Endometrial microvascular endothelial cells (primary cell): ENCODE measurements around the gene GOLGA6L7. TPM values are rescaled to one million over a fixed set of nuclear protein-coding genes. Genes with fewer than 3 reads are reported as not detected.
"Not testable (repeated sequence)": the region's sequence is repeated elsewhere in the genome, so short reads cannot be mapped to it uniquely, and the experiment has no call there.

Source experiments
- in situ Hi-C: cut with HindIII; loops from 2 replicates; pipeline ENCODE4 v1.10.0; 2017; ENCODE audit warnings: low sequenced_read_pairs, low pct_unique_long_range_greater_than_20kb; ENCODE audit errors: inconsistent ontology term
- total RNA-seq: library from RNA; depleted of rRNA; stranded (reverse); fragments of >200 nt; gene quantifications from one replicate; pipeline ENCODE4 v1.2.3, GENCODE V29; 2015; ENCODE audit errors: inconsistent ontology term

GOLGA6L7 gene, protein sequence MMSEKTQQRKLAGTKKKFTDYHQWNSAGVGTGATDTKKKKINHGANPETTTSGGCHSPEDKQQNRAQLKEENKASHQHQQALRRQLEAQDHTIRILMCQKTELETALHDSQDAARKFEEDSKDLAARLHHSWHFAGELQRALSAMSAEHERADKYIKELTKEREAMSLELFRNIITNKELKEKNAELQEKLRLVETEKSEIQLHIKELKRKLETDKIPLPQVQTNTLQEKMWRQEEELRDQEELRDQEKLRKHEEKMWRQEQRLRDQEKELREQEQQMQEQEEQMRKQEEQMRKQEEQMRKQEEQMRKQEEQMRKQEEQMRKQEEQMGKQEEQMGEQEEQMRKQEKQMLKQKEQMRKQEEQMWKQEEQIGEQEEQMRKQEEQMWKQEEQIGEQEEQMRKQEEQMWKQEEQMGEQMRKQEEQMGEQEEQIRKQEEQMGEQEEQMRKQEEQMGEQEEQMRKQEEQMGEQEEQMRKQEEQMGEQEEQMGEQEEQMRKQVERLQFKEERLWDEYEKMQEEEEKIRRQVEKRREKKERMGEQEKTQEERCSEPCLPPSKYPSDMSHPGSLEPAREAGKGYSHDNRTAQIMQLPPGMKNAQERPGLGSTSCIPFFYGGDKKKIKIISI
- total RNA-seq = not detected

DNA sequence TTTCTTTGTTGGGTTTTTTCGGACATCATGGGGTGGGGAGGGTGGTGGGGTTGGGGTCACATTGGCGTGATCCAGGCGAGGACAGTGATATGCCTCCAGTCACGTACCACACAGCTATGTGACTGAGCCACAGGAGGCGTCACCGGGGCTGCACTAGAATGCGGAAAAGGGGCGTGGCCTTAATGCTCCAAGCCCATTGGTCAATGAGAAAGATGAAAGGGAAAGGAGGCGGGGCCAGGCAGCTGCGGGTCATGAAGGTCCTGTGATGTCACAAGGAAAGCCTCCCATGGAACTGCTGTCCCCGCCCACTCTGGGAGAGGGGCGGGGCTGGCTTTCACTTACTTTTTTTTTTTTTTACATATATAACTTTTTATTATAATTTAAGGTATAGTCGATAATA, at the start of gene GOLGA6L7:
TSS of gene GOLGA6L7 (minus strand) at position 124 of the 400 bp plus-strand sequence. CDS start at position 29, 95 bp downstream.
- in situ Hi-C loops = not testable (repeated sequence)

DNA sequence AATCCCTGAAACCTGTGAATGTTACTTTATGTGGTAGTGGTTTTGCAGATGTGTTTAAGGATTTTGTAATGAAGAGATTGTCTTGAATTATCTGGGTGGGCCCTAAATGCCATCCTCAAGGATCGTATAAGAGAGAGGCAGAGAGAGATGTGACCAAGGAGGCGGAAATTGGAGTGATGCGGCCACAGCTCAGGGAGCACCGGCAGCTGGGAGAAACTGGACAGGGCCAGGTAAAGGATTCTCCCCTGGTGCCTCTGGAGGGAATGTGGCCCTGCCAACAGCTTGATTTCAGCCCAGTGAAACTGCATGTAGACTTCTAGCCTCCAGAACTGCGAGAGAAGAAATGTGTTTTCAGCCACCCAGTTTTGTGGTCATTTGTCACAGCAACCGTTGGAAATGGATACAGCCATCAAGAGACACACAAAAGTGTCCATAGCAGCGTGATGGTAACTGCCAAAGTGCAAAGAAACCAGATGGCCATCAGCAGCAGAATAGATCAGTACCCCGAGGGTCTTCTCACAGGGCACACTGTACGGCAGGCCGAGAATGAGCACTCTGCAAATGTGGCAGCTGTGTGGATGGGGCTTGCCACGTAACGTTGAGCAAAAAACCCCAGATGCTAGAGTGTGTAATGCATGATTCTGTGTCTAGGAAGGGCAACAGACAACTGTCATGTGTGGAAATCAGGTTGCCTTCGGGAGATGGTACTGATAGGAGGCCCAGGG, 49.6 kb upstream of the GOLGA6L7 start:
- in situ Hi-C loops = no loop called here

DNA sequence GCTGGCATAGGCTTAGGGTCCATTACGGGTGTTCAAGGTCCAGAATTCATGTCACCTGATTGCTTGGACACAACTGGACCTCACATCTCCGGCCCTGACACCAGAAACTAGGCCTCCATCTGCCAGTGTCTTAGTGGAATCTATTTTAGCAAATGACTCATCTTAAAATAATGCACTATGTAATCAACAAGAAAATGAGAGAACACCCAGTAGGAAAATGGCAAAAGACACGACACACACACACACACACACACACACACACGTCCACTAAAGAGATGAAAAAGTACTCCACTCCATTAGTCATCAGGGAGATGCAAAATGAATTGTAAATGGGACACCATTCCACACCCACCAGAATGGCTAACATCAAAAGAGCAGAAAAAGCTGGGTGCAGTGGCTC, 48.5 kb upstream of the GOLGA6L7 start:
- in situ Hi-C loops = no loop called here

DNA sequence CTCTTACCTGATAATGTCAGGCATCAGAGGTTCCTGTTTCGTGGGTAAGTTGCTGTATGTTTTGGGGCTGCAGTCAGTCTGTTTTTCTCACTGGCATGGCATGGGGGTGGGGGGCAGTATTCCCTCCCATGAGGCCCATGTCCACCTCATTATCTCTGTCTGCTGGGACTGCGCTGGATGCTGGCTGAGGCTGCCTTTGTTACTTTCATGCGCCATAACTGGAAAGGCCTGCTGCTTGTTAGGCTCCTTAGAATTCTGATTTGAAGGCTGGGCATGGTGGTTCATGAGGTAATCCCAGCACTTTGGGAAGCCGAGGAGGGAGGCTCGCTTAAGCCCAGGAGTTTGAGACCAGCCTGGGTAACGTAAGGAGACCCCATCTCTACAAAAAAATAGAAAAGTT, 47.1 kb upstream of the GOLGA6L7 start:
- in situ Hi-C loops = no loop called here

DNA sequence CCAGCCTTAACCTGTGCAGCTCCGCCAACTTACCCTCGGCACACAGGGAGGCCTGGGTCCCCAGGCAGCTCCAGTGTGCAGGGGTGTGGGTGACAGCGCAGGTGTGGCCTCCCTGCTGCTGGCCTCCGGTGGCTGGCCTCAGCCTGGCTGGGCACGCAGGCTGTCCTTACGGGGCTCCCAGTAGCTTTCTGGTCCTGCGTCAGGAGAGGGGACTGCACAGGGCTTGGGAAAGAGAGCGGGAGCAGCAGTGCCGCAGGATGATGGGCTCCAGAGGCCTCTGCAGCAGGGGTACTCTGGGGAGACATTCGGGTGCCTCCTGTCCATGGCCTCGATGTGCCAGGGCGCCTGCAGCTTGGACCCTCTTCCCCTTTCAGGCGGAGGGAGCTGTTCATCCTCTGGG, 46.7 kb upstream of the GOLGA6L7 start:
- in situ Hi-C loops = no loop called here

DNA sequence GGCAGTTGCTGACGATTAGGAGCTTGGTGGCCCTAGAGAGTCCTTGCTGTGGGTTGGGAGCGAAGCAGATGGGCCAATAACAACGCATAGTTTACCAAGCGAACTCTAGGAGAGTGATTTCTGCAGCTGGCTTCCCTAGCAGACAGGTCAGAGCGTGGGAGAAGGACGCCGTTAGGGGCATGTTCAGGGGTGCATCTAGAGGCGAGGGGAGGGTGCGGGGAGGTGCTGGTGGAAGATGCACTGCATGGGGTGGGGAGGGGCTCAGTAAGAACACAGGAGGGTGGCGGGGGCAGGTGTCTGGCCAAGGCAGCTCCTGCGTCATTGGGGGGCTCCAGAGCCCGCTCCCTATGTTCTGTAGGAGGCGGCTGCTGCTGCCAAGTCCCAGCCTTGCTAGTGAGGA, 46.2 kb upstream of the GOLGA6L7 start:
- in situ Hi-C loops = no loop called here

DNA sequence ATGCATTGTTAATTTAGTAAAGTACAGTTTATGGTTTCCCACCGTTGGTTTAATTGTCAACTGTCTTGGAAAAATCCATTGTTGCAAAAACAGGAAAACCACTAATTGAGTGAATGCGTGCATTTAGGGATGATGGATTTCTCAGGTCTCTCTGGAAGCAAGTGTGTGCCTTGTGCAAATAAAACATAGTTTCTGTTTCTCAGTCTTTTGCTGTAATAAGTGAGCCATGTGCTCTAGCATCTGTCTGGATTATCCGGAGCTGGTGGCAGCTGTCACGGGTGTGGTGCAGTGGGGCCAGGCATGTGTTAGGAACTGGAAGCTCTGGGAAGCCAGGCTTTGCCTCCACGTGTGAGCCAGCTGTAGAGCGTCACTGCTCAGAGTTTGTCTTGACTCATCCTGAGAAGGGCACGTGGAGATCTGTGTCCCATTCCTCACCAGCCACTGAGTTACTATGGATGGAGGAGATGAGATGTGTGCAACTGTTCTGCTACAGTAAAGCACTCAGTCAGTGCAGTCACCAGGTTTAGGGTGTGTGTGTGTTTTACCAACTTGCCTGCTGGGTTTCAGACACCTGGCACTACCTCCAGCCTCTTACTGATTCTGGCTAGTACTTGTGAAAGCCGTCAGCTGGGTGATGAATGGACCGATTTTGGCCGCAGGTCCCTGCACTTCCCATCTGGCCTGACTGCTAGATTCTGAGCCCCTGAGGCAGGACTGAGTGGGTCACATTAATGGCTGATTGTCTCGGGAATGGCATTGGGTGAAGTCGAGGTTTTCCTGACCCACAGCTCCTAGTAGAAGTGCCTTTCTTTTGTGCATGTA, 44.6 kb upstream of the GOLGA6L7 start:
- in situ Hi-C loops = no loop called here

DNA sequence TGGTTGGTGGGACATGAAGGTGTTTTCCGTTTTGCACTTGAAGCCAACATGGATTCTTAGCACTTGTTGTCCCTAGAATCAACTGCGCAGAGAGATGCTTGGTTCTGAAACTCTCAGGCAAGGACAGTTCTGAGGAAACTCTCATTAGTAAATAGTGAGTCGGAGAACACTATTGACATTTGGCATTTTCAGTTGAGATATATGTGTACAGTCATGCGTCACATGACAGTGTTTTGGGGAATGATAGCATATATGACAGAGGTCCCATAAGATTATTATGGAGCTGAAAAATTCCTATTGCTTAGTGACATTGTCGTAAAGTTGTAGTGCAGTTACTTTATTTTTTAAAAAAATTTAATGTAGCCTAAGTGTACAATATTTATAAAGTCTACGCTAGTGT, 43.1 kb upstream of the GOLGA6L7 start:
- in situ Hi-C loops = no loop called here

DNA sequence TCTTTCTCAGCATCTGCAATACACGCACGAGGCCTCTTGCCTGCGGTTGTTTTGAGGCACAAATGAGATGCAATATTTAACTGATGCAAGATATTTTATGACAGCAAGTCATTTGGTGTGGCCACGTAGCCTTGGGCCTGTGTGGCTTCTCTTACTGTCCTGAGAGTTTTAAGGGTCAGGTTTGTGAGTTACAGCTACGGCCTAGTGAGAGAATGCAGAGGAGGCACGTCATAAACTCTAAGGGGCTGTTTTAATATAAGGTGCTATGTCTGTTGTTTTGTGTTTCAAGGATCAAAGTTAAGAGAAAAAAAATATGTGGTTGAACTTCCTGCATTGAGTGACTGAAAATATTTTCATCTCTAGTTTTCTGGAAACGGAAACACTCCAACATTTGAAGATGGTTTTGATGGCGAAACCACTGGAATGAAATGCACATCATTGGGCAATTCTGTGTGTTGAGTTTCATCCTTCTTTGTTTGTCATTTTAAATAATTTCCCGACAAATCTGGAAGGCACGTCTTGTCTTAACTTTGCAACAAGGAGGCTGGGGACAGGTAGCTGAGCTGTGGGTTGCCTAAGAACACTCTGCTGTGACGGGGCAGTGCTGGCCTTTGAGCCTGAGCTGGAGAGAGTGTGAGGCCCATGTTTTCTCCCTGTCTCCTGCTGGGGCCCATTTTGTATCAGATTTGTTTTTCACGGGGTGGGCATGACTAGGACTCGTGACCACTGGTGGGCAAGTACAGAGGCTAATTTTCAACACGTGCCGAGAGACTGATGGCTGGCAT, 42.5 kb upstream of the GOLGA6L7 start:
- in situ Hi-C loops = no loop called here

DNA sequence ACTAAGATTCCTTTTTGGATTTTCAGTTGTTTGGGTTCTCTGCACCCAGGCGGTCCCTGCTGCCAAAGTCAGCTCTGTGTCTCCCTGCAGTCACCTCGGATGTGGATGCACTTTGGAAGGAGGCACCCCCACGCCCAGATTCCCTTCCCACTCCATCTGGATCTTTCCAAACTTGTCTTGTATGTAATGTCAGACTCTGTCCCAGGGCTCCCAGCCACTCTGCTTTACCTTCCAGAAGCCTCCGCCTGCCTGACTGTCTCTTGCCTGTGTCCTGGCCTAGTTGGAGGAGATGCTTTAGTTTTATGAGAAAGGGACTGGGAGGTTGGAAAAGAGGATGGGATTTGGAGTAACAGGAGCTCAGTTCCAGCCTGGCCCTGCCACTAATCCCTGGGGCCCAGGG, 41.8 kb upstream of the GOLGA6L7 start:
- in situ Hi-C loops = not testable (repeated sequence)

DNA sequence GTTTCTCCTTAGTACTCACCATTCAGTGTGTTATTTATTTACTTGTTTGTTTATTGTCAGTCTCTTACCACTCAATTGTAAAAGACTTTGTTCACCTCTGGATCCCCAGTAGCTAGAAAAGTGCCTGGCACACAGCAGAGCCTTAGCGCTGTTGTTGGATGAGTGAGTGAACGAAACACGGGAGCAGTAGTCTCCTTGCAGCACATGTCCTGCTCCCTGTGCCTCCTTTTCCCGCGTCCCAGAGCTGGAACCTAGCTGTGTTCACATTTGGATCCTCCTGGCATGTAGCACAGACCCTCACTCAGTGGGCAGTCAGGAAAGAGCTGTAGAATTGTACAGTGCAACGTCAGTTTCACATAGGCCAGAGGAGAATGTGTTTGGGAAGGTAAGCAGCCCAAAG, 41.4 kb upstream of the GOLGA6L7 start:
- in situ Hi-C loops = not testable (repeated sequence)

DNA sequence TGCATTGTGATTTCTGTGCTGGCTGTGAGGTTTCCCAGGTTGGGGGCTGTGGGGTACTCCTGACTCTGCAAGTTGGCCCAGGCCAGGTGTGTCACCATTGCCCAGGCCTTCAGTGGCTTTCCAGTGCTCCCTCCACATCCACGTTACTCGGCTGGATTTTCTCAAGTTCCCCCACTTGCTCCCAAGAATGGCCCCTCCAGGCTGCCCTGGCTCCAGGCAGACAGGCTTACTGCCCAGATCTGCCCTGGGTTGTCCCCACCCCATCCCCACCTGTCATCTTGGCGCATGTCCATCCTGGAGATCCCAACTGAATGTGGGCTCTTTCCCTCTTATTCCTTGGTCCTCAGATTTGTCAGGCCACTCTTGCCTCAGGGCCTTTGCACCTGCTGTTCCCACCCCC, 40.9 kb upstream of the GOLGA6L7 start:
- in situ Hi-C loops = no loop called here

DNA sequence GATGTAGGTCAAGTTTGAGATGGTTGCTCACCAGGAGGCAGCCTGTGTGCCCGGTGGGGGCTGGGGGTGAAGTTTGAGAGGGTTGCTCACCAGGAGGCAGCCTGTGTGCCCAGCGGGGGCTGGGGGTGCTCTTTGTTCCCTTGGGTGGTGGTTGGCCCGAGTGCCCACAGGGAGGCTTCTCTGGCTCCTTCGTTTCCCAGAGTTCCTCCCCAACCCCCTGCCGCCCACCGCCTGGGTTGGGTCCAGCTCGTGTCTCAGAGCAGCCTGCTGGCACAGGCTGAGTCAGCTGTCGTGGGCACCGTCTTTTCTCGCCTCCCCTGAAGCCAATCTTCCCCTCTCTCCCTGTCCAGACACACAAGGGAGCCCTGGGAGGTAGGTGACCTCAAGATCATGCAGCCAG, 40.5 kb upstream of the GOLGA6L7 start:
- in situ Hi-C loops = no loop called here

DNA sequence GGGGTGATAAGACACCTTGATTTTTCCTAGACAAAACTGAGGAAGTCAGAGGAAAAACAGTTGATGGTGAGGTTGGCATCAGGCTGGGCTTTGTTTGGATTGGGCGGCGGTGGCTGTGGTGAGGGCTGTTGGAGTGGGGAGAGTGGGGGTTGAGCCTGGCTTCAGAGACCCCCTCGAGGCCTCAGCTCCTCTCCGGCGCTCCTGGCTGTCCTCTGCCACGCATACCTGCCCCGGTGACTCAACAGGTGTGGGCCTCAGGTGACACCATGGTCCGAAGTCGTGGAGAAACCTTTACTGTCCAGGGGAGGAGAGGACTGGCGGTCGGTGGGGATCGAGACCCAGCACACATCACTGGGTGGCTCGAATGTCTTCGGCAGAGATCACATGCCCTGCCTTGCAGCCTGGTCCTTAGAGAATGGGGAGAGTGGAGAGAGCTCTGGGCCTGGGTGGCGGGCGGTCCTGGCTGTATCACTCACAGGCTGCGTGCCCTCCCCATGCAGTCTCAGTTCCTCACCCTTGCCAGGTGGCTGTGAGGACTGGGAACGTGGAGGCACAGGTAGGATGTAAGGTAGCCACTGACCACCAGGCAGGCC, 40.0 kb upstream of the GOLGA6L7 start:
- in situ Hi-C loops = no loop called here

DNA sequence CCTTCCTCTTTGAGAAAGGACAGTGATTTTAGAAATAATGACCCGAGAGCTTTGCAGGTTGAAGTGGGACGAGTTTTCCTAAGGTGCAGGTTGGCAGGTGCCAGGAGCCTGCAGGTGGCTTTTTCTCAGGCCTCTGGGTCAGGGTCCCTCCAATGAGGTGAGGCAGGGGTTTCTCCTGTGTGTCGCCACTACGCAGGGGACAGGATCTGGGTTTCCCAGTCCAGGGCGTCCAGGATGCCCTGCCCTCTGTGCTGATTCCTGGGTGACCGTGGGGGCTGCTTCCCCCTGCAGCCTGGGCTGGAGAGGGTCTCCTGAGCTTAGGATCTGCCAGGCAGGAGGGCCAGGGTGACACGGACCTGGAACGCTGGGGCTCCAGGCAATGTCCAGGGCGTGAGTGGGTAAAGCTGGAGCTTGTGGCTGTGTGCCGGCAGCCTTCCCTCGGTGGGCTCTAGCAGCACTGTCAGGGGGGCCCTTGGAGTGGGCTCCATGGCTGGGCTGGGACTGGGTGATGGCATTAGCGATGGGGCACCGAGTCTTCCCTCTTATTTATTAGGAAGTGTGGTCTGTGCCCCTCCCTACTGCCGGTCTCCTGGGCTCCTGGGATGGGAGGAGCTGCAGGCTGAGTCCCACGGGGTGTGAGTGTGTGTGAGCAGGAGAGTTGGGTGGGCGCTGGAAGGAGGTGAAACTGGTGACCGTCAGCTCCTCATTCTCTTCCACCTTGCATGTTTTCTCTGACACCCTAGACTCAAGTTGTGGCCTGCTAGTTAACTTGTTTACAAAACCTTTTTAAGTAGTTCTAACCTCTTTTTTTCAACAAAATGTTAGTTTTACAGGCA, 39.1 kb upstream of the GOLGA6L7 start:
- in situ Hi-C loops = no loop called here

DNA sequence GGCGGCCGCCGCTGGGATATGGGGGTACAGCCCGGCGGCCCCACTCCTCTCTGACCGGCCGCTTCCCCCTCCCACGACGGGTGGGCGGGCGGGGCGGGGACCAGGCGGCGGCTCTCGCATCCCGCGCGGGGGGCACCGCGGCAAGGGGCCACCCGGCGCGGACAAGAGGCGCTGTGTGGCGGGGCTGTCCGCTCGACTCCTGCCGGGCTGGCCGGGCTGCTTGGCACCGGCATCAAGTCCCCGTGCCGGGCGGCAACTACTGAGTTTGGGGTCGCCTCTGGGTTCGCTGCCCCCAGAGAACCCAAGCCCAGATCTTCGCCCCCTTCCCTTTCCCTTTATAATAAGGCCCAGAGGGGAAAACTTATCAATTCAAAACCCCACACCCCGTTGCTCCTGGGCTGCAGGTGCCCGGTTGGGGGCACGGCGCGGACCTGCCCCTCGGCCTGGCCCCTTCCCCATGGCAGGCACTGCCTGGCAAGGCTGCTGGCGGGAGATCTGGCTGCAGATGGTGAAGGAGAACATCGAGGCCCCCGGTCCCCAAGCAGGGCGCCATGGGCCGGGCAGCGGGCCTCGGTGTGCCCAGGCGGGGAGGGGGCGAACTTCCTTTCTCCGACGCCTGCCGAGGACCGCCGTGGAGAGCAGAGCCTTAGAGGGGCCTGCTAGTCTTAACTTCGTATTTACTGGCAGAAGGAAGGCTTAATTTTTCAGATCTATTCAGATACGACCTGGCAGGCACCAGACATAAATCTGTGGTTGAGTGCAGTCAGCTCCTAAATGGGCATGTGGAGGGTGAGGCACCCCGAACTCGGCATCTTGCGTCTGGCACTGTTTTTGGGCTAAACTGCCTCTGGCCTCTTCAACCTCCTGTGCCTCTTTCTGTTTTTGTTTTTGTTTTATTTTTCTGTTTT, 38.2 kb upstream of the GOLGA6L7 start:
- in situ Hi-C loops = no loop called here
